Activated CD8-positive, alpha-beta memory T cell treated with anti-CD3 and anti-CD28 coated beads, Interleukin-2, amount 10 ng/mL, durations not matched to agents 7 days and 5 days (primary cell): ENCODE data around the gene VAPB. TPM values are rescaled to one million over a fixed set of nuclear protein-coding genes. Genes with fewer than 3 reads are reported as not detected.

ENCODE experiments used
- ATAC-seq: fragments of 150-1000 bp; cut with Tn5 transposase; one replicate; pipeline ENCODE4 v1.10.0; 2021; ENCODE audit warnings: moderate library complexity
- CTCF ChIA-PET: fragments of 350-600 bp; sonication (Branson Sonifier 250); formaldehyde crosslinking; loops from one replicate; lab custom pipeline; 2021; ENCODE audit warnings: antibody characterized with exemption; lab: Charles Lee
- DNase-seq: peaks from one replicate; pipeline ENCODE4 v3.0.0-alpha.2; 2020
- H3K27ac Mint-ChIP-seq: one replicate; pipeline ENCODE4 v1.8.0; 2021; ENCODE audit warnings: mild to moderate bottlenecking, mixed read lengths
- H3K27me3 Mint-ChIP-seq: one replicate; pipeline ENCODE4 v1.8.0; 2021; ENCODE audit warnings: mixed read lengths
- H3K36me3 Mint-ChIP-seq: one replicate; pipeline ENCODE4 v1.8.0; 2021; ENCODE audit warnings: mild to moderate bottlenecking, mixed read lengths
- H3K4me1 Mint-ChIP-seq: one replicate; pipeline ENCODE4 v1.8.0; 2021; ENCODE audit warnings: mixed read lengths
- H3K4me3 Mint-ChIP-seq: one replicate; pipeline ENCODE4 v1.8.0; 2021; ENCODE audit warnings: mild to moderate bottlenecking, moderate library complexity, mixed read lengths
- H3K9me3 Mint-ChIP-seq: one replicate; pipeline ENCODE4 v1.8.0; 2022; ENCODE audit warnings: low read depth, mixed read lengths
- total RNA-seq, 2 experiments: library from RNA; stranded (reverse); gene quantifications; one replicate each; pipeline ENCODE4 v1.2.3, GENCODE V29; 2021

VAPB gene
- total RNA-seq, 2 experiments from 2014 or later: 25.5 to 31.3 TPM

- Mint-ChIP-seq H3K27me3 (peaks cover 11% of the 10 kb centered on the region), H3K36me3 (peaks cover 1% of the 10 kb centered on the region), H3K9me3 (peaks cover 9% of the 10 kb centered on the region), H3K4me1 (no peaks in the 10 kb centered on the region), H3K4me3 (no peak overlapping the region), H3K27ac (no peak overlapping the region)
- CTCF ChIA-PET: interaction anchor here (0.6 to 2.1 kb wide), 7 partner anchors 9 to 389 kb away, joined by 3 to 13 read pairs (median 3); partner anchors contain the start of gene STX16
- DNase-seq (no peak), ATAC-seq (no peak)
These were observed 91.7 kb downstream of the VAPB start for GRCh38 chr20:58480551-58481336.

GRCh38 chr20:58481481-58482021 is 92.5 kb downstream of the VAPB start:
- DNase-seq (peak; percentile 45), ATAC-seq (no peak)
- peaks cover 8% of the 10 kb centered on the region for H3K36me3 Mint-ChIP-seq
- H3K4me1 Mint-ChIP-seq: no peaks in the 10 kb centered on the region
- no peak overlapping the region for H3K27ac Mint-ChIP-seq
- peaks cover 17% of the 10 kb centered on the region for H3K9me3 Mint-ChIP-seq
- peaks cover 11% of the 10 kb centered on the region for H3K27me3 Mint-ChIP-seq
- H3K4me3 Mint-ChIP-seq: no peak overlapping the region
- CTCF ChIA-PET: interaction anchor here (0.6 to 2.1 kb wide), 6 partner anchors 8 to 372 kb away, joined by 3 to 13 read pairs (median 4); partner anchors contain the start of gene STX16

GRCh38 chr20:58482416-58482815 is 93.4 kb downstream of the VAPB start:
- DNase-seq (no peak), ATAC-seq (no peak)
- Mint-ChIP-seq H3K27ac (no peak overlapping the region), H3K27me3 (peaks cover 8% of the 10 kb centered on the region), H3K36me3 (peaks cover 8% of the 10 kb centered on the region), H3K4me1 (no peaks in the 10 kb centered on the region), H3K4me3 (no peak overlapping the region), H3K9me3 (peaks cover 18% of the 10 kb centered on the region)
- CTCF ChIA-PET: interaction anchor here (1.4 to 2.1 kb wide), 2 partner anchors 8 to 168 kb away, joined by 5 to 8 read pairs; partner anchors contain the start of gene STX16

GRCh38 chr20:58483051-58483450 is 94.0 kb downstream of the VAPB start:
- ATAC-seq: no peak
- Mint-ChIP-seq H3K27ac (no peak overlapping the region), H3K27me3 (peaks cover 8% of the 10 kb centered on the region), H3K4me1 (no peaks in the 10 kb centered on the region), H3K9me3 (peaks cover 18% of the 10 kb centered on the region), H3K4me3 (no peak overlapping the region), H3K36me3 (peaks cover 8% of the 10 kb centered on the region)
- DNase-seq: no peak
- CTCF ChIA-PET: no interaction called here

- Mint-ChIP-seq H3K27me3 (peaks cover 9% of the 10 kb centered on the region), H3K27ac (no peak overlapping the region)
- CTCF ChIA-PET: no interaction called here
These were observed 94.4 kb downstream of the VAPB start for GRCh38 chr20:58483470-58483869.

GRCh38 chr20:58485393-58485792 is 96.4 kb downstream of the VAPB start:
- ATAC-seq (no peak), DNase-seq (no peak)
- no peaks in the 10 kb centered on the region for H3K4me1 Mint-ChIP-seq
- peaks cover 24% of the 10 kb centered on the region for H3K9me3 Mint-ChIP-seq
- H3K27ac Mint-ChIP-seq: no peak overlapping the region
- CTCF ChIA-PET: no interaction called here
- no peak overlapping the region for H3K4me3 Mint-ChIP-seq
- H3K27me3 Mint-ChIP-seq: peaks cover 17% of the 10 kb centered on the region
- H3K36me3 Mint-ChIP-seq: peaks cover 13% of the 10 kb centered on the region

More at GRCh38 chr20:58483470-58483869, 94.4 kb downstream of the VAPB start:
- H3K36me3 Mint-ChIP-seq: peaks cover 8% of the 10 kb centered on the region
- no peaks in the 10 kb centered on the region for H3K4me1 Mint-ChIP-seq
- ATAC-seq (no peak), DNase-seq (no peak)
- H3K9me3 Mint-ChIP-seq: peaks cover 18% of the 10 kb centered on the region
- H3K4me3 Mint-ChIP-seq: no peak overlapping the region

GRCh38 chr20:58486207-58486606 is 97.2 kb downstream of the VAPB start:
- Mint-ChIP-seq H3K4me1 (no peaks in the 10 kb centered on the region), H3K27me3 (peaks cover 20% of the 10 kb centered on the region), H3K9me3 (peaks cover 24% of the 10 kb centered on the region), H3K36me3 (peaks cover 13% of the 10 kb centered on the region), H3K4me3 (no peak overlapping the region), H3K27ac (no peak overlapping the region)
- ATAC-seq (no peak), DNase-seq (no peak)
- CTCF ChIA-PET: no interaction called here

- Mint-ChIP-seq H3K4me1 (no peaks in the 10 kb centered on the region), H3K36me3 (peaks cover 5% of the 10 kb centered on the region), H3K4me3 (no peak overlapping the region), H3K27me3 (peaks cover 19% of the 10 kb centered on the region), H3K9me3 (peaks cover 8% of the 10 kb centered on the region), H3K27ac (no peak overlapping the region)
- DNase-seq (no peak), ATAC-seq (no peak)
- CTCF ChIA-PET: no interaction called here
These were observed 103.2 kb downstream of the VAPB start for GRCh38 chr20:58492074-58492718.

GRCh38 chr20:58492795-58493524 is 103.9 kb downstream of the VAPB start:
- H3K4me3 Mint-ChIP-seq: no peak overlapping the region
- H3K36me3 Mint-ChIP-seq: peaks cover 5% of the 10 kb centered on the region
- CTCF ChIA-PET: interaction anchor here (1.3 kb wide), 1 partner anchor 10 kb away, joined by 3 read pairs; no protein-coding TSS in a partner anchor
- peaks cover 8% of the 10 kb centered on the region for H3K9me3 Mint-ChIP-seq
- ATAC-seq (no peak), DNase-seq (no peak)
- H3K27ac Mint-ChIP-seq: no peak overlapping the region
- H3K4me1 Mint-ChIP-seq: no peaks in the 10 kb centered on the region
- peaks cover 19% of the 10 kb centered on the region for H3K27me3 Mint-ChIP-seq

- no peak for ATAC-seq
- Mint-ChIP-seq H3K4me1 (no peaks in the 10 kb centered on the region), H3K27me3 (peaks cover 13% of the 10 kb centered on the region), H3K4me3 (no peak overlapping the region), H3K9me3 (peaks cover 2% of the 10 kb centered on the region), H3K27ac (no peak overlapping the region), H3K36me3 (no peaks in the 10 kb centered on the region)
- CTCF ChIA-PET: no interaction called here
- DNase-seq: no peak
These were observed 106.0 kb downstream of the VAPB start for GRCh38 chr20:58494923-58495622.

- no peak for DNase-seq
- no peak overlapping the region for H3K27ac Mint-ChIP-seq
- no peaks in the 10 kb centered on the region for H3K4me1 Mint-ChIP-seq
- H3K36me3 Mint-ChIP-seq: no peaks in the 10 kb centered on the region
- H3K9me3 Mint-ChIP-seq: no peaks in the 10 kb centered on the region
- ATAC-seq: no peak
- no peak overlapping the region for H3K4me3 Mint-ChIP-seq
- peaks cover 7% of the 10 kb centered on the region for H3K27me3 Mint-ChIP-seq
- CTCF ChIA-PET: no interaction called here
These were observed 106.8 kb downstream of the VAPB start for GRCh38 chr20:58495623-58496428.

GRCh38 chr20:58496429-58496769 is 107.4 kb downstream of the VAPB start:
- Mint-ChIP-seq H3K4me1 (no peaks in the 10 kb centered on the region), H3K27me3 (peaks cover 7% of the 10 kb centered on the region), H3K4me3 (no peak overlapping the region), H3K9me3 (no peaks in the 10 kb centered on the region), H3K27ac (no peak overlapping the region), H3K36me3 (no peaks in the 10 kb centered on the region)
- DNase-seq (no peak), ATAC-seq (no peak)
- CTCF ChIA-PET: no interaction called here
